HG03097 (cell line): ENCODE measurements around the gene USHBP1.
A peak's percentile ranks its signal among the peaks of the same experiment; 100 is the strongest.

Experiments used
- ATAC-seq: cut with Tn5 transposase; IDR thresholded peaks from one replicate; pipeline ENCODE4 v1.9.1; 2021; ENCODE audit not compliant: unreplicated experiment, low FRiP score

The USHBP1 gene

GRCh38 chr19:17215127-17215971 lies 49.2 kb downstream of the USHBP1 start, which contains the start of gene USE1:
TSS of gene USE1 (plus strand) at chr19:17215357. CDS start at chr19:17215406, 49 bp downstream.
- ATAC-seq, result peak; percentile 59

GRCh38 chr19:17214508-17215126 lies 49.9 kb downstream of the USHBP1 start:
- no peak for ATAC-seq

- ATAC-seq, result no peak
Measured at GRCh38 chr19:17213334-17213733, 51.2 kb downstream of the USHBP1 start.

- ATAC-seq, result no peak
Measured at GRCh38 chr19:17211547-17212446, 52.7 kb downstream of the USHBP1 start.

- ATAC-seq, result no peak
Measured at GRCh38 chr19:17210296-17210695, 54.2 kb downstream of the USHBP1 start.

GRCh38 chr19:17209126-17210036 lies 55.2 kb downstream of the USHBP1 start:
- ATAC-seq, result no peak

- ATAC-seq, result no peak
Measured at GRCh38 chr19:17206736-17207581, 57.6 kb downstream of the USHBP1 start.

GRCh38 chr19:17205237-17206140 lies 59.1 kb downstream of the USHBP1 start:
- no peak for ATAC-seq

- no peak for ATAC-seq
Measured at GRCh38 chr19:17202713-17203112, 61.8 kb downstream of the USHBP1 start.

- no peak for ATAC-seq
Measured at GRCh38 chr19:17202249-17202648, 62.3 kb downstream of the USHBP1 start.

GRCh38 chr19:17200408-17201079 lies 64.0 kb downstream of the USHBP1 start:
- no peak for ATAC-seq
